RKO (cell line): ENCODE data around the gene BEX3.

Source experiments
- DNase-seq: peaks from one replicate; pipeline ENCODE4 v3.0.0-alpha.2; 2016; ENCODE audit warnings: low spot score

Gene BEX3

DNA sequence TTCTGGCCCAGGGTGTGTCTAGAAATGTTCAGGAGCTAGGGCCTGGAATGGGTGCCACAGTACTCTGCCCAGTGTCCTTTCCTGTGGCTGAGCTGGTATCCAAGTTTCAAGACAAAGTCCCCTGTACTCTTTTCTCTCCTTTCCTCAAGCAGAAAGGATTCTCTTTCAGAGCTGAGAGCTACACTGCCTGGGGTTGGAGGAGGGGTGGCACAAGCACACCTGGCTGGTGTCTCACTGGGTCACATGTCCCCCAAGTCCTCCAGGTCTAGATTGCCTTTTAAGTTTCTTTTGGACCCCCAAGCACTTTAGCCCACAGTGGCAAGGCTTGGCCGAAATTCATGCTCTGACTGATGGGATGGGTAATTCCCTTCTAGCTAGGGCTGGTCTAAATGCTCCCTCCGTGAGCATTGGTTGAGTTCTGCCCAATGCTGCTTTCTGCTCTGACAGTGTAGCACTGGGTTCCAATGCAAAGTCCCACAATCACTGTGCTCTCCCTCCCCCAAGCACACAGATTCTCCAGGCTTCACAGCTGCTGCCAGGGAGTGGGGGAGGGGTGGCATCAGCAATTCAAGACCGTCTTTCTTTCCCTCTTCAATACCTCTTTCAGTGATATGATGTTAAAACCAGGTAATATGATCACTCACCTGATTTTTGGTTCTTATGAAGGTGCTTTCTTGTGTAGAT, 47.8 kb downstream of the BEX3 start:
- DNase-seq, result no peak
